Neuron (in vitro differentiated cells): ENCODE measurements around the gene KRTAP1-5.
"Not testable (repeated sequence)": the region's sequence is repeated elsewhere in the genome, so short reads cannot be mapped to it uniquely, and the experiment has no call there.

Experiments
- H2AFZ ChIP-seq: one replicate; pipeline ENCODE4 v1.6.1; 2013; ENCODE audit warnings: low read depth, mild to moderate bottlenecking, inconsistent platforms, low read length, moderate library complexity
- H3K27me3 ChIP-seq: one replicate; pipeline ENCODE4 v1.6.1; 2013; ENCODE audit warnings: low read length; ENCODE audit not compliant: insufficient read depth
- H3K36me3 ChIP-seq: one replicate; pipeline ENCODE4 v1.6.1; 2013; ENCODE audit warnings: low read length; ENCODE audit not compliant: insufficient read depth
- H3K4me1 ChIP-seq: one replicate; pipeline ENCODE4 v1.6.1; 2013; ENCODE audit warnings: low read length; ENCODE audit not compliant: insufficient read depth
- H3K4me3 ChIP-seq: 2 replicates; pipeline ENCODE4 v1.5.1; 2013; ENCODE audit warnings: mild to moderate bottlenecking, low read length, moderate library complexity
- H3K9me3 ChIP-seq: one replicate; pipeline ENCODE4 v1.6.1; 2013; ENCODE audit warnings: low read length

KRTAP1-5 gene

DNA sequence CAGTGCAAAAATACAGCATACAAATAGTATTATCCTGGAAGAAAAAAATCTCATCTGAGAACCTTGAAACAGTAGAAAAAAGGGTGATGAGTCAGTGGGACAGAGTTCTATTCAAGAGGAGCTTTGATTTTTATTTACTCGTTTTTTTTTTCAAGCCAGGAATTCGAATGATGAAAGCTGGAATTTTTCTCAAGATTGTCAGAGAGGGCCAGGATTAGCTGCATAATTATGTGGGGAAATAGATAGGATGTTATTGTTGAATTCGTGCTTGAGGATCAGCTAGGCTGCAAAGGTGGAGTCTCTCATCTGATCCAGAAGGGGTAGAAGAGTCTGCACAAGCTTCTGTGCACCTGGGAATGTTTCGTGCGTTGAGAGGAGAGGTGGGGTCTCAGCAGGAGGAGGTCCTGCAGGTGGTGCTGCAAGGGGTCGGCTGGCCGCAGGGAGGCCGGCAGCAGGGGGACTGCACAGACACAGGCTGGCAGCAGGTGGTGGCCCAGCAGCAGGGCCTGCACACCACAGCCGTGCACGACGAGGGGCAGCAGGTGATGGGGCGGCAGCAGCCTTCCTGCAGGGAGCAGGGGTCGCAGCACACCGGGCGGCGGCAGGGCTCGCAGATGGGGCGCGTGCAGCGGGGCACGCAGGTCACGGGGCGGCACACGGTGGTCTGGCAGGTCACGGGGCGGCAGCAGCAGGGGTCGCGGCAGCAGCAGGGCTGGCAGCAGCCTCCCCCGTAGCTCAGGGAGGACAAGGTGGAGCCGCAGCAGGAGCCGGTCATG lies 32.5 kb upstream of the KRTAP1-5 start:
- H3K9me3 ChIP-seq, H3K36me3 ChIP-seq, H3K4me1 ChIP-seq, H3K4me3 ChIP-seq, H2AFZ ChIP-seq, H3K27me3 ChIP-seq: not testable (repeated sequence)

DNA sequence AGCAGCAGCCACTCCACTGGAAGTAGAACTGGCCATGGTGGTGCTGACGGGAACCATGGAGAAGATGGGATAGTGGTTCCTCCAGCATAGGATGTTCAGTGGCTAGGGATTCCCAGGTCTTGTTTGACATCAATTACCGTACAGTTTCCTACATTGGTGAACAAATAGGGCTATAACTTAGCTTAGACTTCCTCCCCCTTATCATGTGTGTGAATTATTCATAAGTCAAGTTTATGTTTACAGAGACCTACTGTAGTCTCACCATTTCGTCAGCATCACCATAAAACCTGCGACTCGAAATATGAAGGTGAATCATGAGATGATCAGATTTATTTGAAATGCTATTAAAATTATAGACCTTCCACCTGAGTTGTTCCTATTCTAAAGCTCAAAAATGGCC lies 31.7 kb upstream of the KRTAP1-5 start:
- Histone ChIP-seq H3K9me3 (no peaks in the 10 kb centered on the region), H3K4me1 (no peaks in the 10 kb centered on the region), H3K27me3 (no peaks in the 10 kb centered on the region), H3K36me3 (no peaks in the 10 kb centered on the region), H3K4me3 (no peak overlapping the region), H2AFZ (no peak overlapping the region)

GRCh38 chr17:41057547-41057946 lies 30.5 kb upstream of the KRTAP1-5 start:
- Histone ChIP-seq H3K36me3 (no peaks in the 10 kb centered on the region), H2AFZ (no peak overlapping the region), H3K9me3 (no peaks in the 10 kb centered on the region), H3K27me3 (no peaks in the 10 kb centered on the region), H3K4me3 (no peak overlapping the region), H3K4me1 (no peaks in the 10 kb centered on the region)

GRCh38 chr17:41055130-41055529 lies 28.1 kb upstream of the KRTAP1-5 start, which contains the start of gene KRTAP2-2:
TSS of gene KRTAP2-2 (minus strand) at chr17:41055230. CDS start at chr17:41055211, 19 bp downstream.
- not testable (repeated sequence) for H2AFZ ChIP-seq, H3K27me3 ChIP-seq, H3K9me3 ChIP-seq, H3K4me1 ChIP-seq, H3K36me3 ChIP-seq, H3K4me3 ChIP-seq

DNA sequence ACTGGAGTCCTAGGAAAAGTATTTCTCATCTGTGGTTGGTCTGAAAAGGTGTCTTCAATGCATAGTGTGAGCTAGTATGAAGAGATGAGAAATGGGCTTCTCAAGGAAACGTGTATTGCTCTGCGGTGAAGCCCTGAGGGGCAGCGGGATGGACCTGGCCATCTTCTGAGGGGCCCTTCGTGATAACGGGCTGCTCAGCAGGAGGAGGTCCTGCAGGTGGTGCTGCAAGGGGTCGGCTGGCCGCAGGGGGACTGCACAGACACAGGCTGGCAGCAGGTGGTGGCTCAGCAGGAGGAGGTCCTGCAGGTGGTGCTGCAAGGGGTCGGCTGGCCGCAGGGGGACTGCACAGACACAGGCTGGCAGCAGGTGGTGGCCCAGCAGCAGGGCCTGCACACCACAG lies 27.5 kb upstream of the KRTAP1-5 start:
- H3K36me3 ChIP-seq, H3K4me3 ChIP-seq, H3K4me1 ChIP-seq, H3K9me3 ChIP-seq, H3K27me3 ChIP-seq, H2AFZ ChIP-seq: not testable (repeated sequence)

DNA sequence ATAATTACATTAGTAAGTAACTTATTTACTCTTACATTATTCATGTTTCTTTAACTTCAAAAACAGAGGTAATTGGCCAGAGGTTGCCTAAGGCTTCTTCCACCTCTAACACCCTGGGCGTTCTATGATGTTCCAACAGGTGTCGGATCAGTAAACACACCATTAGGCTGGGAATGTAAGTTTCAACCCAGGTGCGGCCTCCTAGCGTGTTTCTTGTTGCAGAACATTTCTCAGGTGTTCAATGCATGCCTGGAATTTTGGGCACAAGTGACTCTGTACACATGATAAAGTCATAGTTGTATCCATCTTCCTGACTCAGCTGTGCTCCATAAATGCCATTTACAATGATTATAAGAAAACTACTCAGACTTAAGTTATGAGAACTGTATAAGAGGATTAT lies 27.0 kb upstream of the KRTAP1-5 start:
- Histone ChIP-seq H3K9me3 (no peaks in the 10 kb centered on the region), H3K4me1 (no peaks in the 10 kb centered on the region), H2AFZ (no peak overlapping the region), H3K4me3 (no peak overlapping the region), H3K27me3 (no peaks in the 10 kb centered on the region), H3K36me3 (no peaks in the 10 kb centered on the region)

GRCh38 chr17:41052566-41052965 lies 25.6 kb upstream of the KRTAP1-5 start:
- Histone ChIP-seq H3K36me3 (no peaks in the 10 kb centered on the region), H3K9me3 (no peaks in the 10 kb centered on the region), H3K4me3 (no peak overlapping the region), H3K4me1 (no peaks in the 10 kb centered on the region), H3K27me3 (no peaks in the 10 kb centered on the region), H2AFZ (no peak overlapping the region)

DNA sequence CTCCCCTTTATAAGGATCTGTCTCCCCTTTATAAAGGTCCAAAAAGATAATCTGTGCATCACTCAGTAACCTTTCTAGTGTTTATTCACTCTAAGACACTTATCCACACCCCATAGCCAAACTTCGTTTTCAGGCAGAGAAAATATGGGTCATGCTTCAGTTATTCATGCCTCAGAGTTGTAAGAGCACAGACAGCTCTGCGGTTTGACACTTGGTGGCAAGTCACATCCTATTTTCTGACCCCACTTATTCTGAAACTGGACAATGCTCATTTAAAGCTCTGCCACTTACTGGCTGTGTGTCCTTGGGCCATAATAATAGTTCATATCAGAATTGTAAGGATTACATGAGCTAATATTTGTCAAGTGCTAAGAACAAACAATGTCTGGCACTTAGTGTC lies 22.1 kb upstream of the KRTAP1-5 start:
- Histone ChIP-seq H3K4me3 (no peak overlapping the region), H3K4me1 (no peaks in the 10 kb centered on the region), H2AFZ (no peak overlapping the region)

DNA sequence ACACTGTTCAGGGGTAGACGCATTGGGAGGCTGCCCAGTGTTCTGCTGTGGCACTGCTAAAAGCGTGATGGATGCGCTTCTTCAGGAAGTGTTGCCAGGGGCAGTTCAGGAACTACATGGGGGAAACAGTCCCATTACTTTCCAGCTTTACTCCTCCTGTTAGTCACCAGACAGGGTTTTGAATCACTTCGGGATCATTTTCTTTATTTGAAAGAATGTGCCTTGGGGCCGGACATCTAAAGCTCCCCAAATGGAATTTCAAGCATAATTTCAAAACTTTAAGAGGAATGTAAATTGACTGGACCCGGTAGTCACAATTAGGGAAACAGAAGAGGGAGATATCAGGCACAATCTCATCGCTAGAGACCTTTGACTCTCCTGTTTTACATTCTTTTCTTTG lies 21.4 kb upstream of the KRTAP1-5 start:
- Histone ChIP-seq H3K27me3 (no peaks in the 10 kb centered on the region), H2AFZ (no peak overlapping the region), H3K4me3 (no peak overlapping the region), H3K4me1 (no peaks in the 10 kb centered on the region), H3K9me3 (no peaks in the 10 kb centered on the region), H3K36me3 (no peaks in the 10 kb centered on the region)

More for the DNA sequence above, 22.1 kb upstream of the KRTAP1-5 start:
- Histone ChIP-seq H3K36me3 (no peaks in the 10 kb centered on the region), H3K9me3 (no peaks in the 10 kb centered on the region), H3K27me3 (no peaks in the 10 kb centered on the region)

- H3K36me3 ChIP-seq, H3K4me3 ChIP-seq, H3K9me3 ChIP-seq, H3K4me1 ChIP-seq, H2AFZ ChIP-seq, H3K27me3 ChIP-seq: not testable (repeated sequence)
These were observed 19.9 kb upstream of the KRTAP1-5 start, which contains the start of gene KRTAP2-1 for GRCh38 chr17:41046735-41047465. TSS of gene KRTAP2-1 (minus strand) at chr17:41047316. CDS start at chr17:41047267, 49 bp downstream.

GRCh38 chr17:41042953-41043352 lies 15.9 kb upstream of the KRTAP1-5 start:
- Histone ChIP-seq H3K4me3 (no peak overlapping the region), H3K9me3 (no peaks in the 10 kb centered on the region), H3K36me3 (no peaks in the 10 kb centered on the region), H3K4me1 (no peaks in the 10 kb centered on the region), H3K27me3 (no peaks in the 10 kb centered on the region), H2AFZ (no peak overlapping the region)

DNA sequence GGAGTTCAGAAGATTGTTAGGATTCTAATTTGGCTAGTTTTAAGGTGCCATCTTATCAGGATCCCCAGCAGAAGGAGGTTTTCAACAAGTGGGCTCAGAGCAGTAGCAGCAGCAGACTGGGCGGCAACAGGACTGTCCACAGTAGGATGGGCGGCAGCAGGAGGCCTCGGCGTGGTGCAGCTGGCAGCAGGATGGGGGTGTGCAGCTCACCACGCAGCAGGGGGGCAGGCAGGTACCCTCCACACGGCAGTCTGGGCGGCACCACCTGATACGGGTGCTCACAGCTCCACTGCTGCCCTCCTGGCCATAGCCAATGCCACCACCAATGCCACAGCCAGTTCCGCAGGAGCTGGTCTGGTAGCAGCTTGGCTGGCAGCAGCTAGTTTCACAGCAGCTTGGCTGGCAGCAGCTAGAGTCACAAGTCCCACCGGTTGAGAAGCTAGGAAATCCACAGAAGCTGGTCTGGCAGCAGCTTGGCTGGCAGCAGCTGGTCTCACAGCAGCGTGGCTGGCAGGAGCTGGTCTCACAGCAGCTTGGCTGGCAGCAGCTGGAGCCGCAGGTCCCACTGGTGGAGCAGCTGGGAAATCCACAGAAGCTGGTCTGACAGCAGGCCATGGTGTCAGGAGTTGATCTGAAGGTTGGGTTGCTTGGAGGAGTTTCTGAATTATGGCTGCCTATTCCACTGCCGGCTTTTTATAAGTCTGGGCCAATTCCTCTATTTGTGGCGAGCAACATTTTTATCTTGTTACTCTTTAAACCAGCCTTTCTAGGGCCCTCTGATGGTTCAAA lies 14.0 kb upstream of the KRTAP1-5 start, which contains the start of gene KRTAP1-1:
TSS of gene KRTAP1-1 (minus strand) at position 668 of the 789 bp plus-strand sequence. CDS start at position 615, 53 bp downstream.
- not testable (repeated sequence) for H3K4me1 ChIP-seq, H3K27me3 ChIP-seq, H3K36me3 ChIP-seq, H2AFZ ChIP-seq, H3K4me3 ChIP-seq, H3K9me3 ChIP-seq

GRCh38 chr17:41037853-41038350 lies 10.9 kb upstream of the KRTAP1-5 start:
- H3K9me3 ChIP-seq, result no peaks in the 10 kb centered on the region
- no peaks in the 10 kb centered on the region for H3K36me3 ChIP-seq
- H3K27me3 ChIP-seq, result no peaks in the 10 kb centered on the region
- no peak overlapping the region for H2AFZ ChIP-seq
- no peak overlapping the region for H3K4me3 ChIP-seq
- H3K4me1 ChIP-seq, result no peaks in the 10 kb centered on the region
